ENCODE data around the gene TMEM156. TPM values are rescaled to one million over a fixed set of nuclear protein-coding genes. Genes with fewer than 3 reads are reported as not detected.

TMEM156 gene
- polyA plus RNA-seq, 3 donors = 0.31 to 1.1 (median 0.43) TPM

- H3K9me3 ChIP-seq (replicated peaks in 1 of 2; ENCODE audit: control insufficient read depth in 1 of 2, insufficient read depth in 1 of 2, low read length in 2 of 2) = no peaks in the 10 kb centered on the region
- H3K27me3 ChIP-seq (ENCODE audit: control insufficient read depth in 2 of 2, insufficient read depth in 2 of 2, low read length in 2 of 2) = no peaks in the 10 kb centered on the region
- Mint-ChIP-seq H3K36me3 (no peaks in the 10 kb centered on the region), H3K27ac (peak overlapping the region; percentile 87 to 95 (median 90)), H3K27me3 (ENCODE audit: low read depth in 3 of 3) (no peaks in the 10 kb centered on the region), H3K9me3 (no peaks in the 10 kb centered on the region), H3K4me1 (peaks cover 46% of the 10 kb centered on the region), H3K4me3 (peak overlapping the region; percentile 79 to 84)
- H3K4me2 ChIP-seq (replicated peaks; ENCODE audit: extremely low read depth, low read length, poor library complexity, severe bottlenecking) = peak overlapping the region; percentile 74
- H3K4me1 ChIP-seq (ENCODE audit: control insufficient read depth in 1 of 2, insufficient read depth in 2 of 2, low read length in 2 of 2) = peaks cover 36 to 51% of the 10 kb centered on the region in 2 donors
- intact Hi-C loops (cut with micrococcal nuclease) = loop anchor here in 1 of 2 donors (10.0 kb wide), 1 partner anchor 58 kb away; no protein-coding TSS in a partner anchor
- H3K79me2 ChIP-seq (ENCODE audit: insufficient read depth, low read length) = no peaks in the 10 kb centered on the region
- peaks cover 19% of the 10 kb centered on the region for H4K20me1 ChIP-seq (ENCODE audit: insufficient read depth, low read length)
- DNase-seq = peak; percentile 15 to 65 (median 48)
- peak overlapping the region; percentile 47 to 81 for H3K27ac ChIP-seq (ENCODE audit: low read depth in 1 of 2, low read length in 2 of 2)
- H2AFZ ChIP-seq (ENCODE audit: insufficient read depth, low read depth, low read length, poor library complexity, severe bottlenecking) = peak overlapping the region; percentile 33
- no peak for TF ChIP-seq CTCF (IDR thresholded peaks at IDR 0.05)
- no peaks in the 10 kb centered on the region for H3K36me3 ChIP-seq (replicated peaks in 1 of 2; ENCODE audit: control insufficient read depth in 1 of 2, insufficient read depth in 2 of 2, low read length in 2 of 2)
- H3K4me3 ChIP-seq (replicated peaks in 1 of 3; ENCODE audit: low read depth in 2 of 3, low read length in 3 of 3) = peak overlapping the region; percentile 54 to 98 (median 87)
- H3K9ac ChIP-seq (ENCODE audit: insufficient read depth, low read length, poor library complexity, severe bottlenecking) = peak overlapping the region; percentile 87
- 78% methylated on average over 5 of the region's 10 CpGs for WGBS (ENCODE audit: insufficient coverage)
These were observed 11.1 kb upstream of the TMEM156 start for GRCh38 chr4:39043058-39043860.

GRCh38 chr4:39042366-39042765 lies 10.2 kb upstream of the TMEM156 start:
- H3K4me3 ChIP-seq (replicated peaks in 1 of 3; ENCODE audit: low read depth in 2 of 3, low read length in 3 of 3) = no peak overlapping the region
- peaks cover 41% of the 10 kb centered on the region for H3K4me1 Mint-ChIP-seq
- peaks cover 33 to 42% of the 10 kb centered on the region in 2 donors for H3K4me1 ChIP-seq (ENCODE audit: control insufficient read depth in 1 of 2, insufficient read depth in 2 of 2, low read length in 2 of 2)
- H3K79me2 ChIP-seq (ENCODE audit: insufficient read depth, low read length) = no peaks in the 10 kb centered on the region
- H3K4me3 Mint-ChIP-seq = peak overlapping the region in 1 of 2 donors; percentile 35
- DNase-seq = peak in 1 of 3 donors; percentile 9
- WGBS (ENCODE audit: insufficient coverage) = 85% methylated on average over 1 of the region's 1 CpG
- H3K9me3 Mint-ChIP-seq = no peaks in the 10 kb centered on the region
- no peaks in the 10 kb centered on the region for H3K9me3 ChIP-seq (replicated peaks in 1 of 2; ENCODE audit: control insufficient read depth in 1 of 2, insufficient read depth in 1 of 2, low read length in 2 of 2)
- no peak overlapping the region for H3K27ac ChIP-seq (ENCODE audit: low read depth in 1 of 2, low read length in 2 of 2)
- H3K9ac ChIP-seq (ENCODE audit: insufficient read depth, low read length, poor library complexity, severe bottlenecking) = no peak overlapping the region
- no peaks in the 10 kb centered on the region for H3K36me3 ChIP-seq (replicated peaks in 1 of 2; ENCODE audit: control insufficient read depth in 1 of 2, insufficient read depth in 2 of 2, low read length in 2 of 2)
- intact Hi-C loops (cut with micrococcal nuclease) = loop anchor here in 1 of 2 donors (10.0 kb wide), 1 partner anchor 58 kb away; no protein-coding TSS in a partner anchor
- TF ChIP-seq CTCF (IDR thresholded peaks at IDR 0.05) = no peak
- no peak overlapping the region for H2AFZ ChIP-seq (ENCODE audit: insufficient read depth, low read depth, low read length, poor library complexity, severe bottlenecking)
- H3K27me3 Mint-ChIP-seq (ENCODE audit: low read depth in 3 of 3) = no peaks in the 10 kb centered on the region
- H3K27ac Mint-ChIP-seq = peak overlapping the region in 4 of 7 donors; percentile 16 to 38 (median 28)
- H4K20me1 ChIP-seq (ENCODE audit: insufficient read depth, low read length) = peaks cover 10% of the 10 kb centered on the region
- H3K27me3 ChIP-seq (ENCODE audit: control insufficient read depth in 2 of 2, insufficient read depth in 2 of 2, low read length in 2 of 2) = no peaks in the 10 kb centered on the region
- H3K36me3 Mint-ChIP-seq = no peaks in the 10 kb centered on the region
- no peak overlapping the region for H3K4me2 ChIP-seq (replicated peaks; ENCODE audit: extremely low read depth, low read length, poor library complexity, severe bottlenecking)

All from CD14-positive monocyte (primary cell).